Measurements from ENCODE around the gene CA9. TPM values are rescaled to one million over a fixed set of nuclear protein-coding genes. Genes with fewer than 3 reads are reported as not detected.

Gene CA9
- total and polyA plus RNA-seq, 5 donors: 1.0 to 1.4 (median 1.1) TPM; not detected in 1

DNA sequence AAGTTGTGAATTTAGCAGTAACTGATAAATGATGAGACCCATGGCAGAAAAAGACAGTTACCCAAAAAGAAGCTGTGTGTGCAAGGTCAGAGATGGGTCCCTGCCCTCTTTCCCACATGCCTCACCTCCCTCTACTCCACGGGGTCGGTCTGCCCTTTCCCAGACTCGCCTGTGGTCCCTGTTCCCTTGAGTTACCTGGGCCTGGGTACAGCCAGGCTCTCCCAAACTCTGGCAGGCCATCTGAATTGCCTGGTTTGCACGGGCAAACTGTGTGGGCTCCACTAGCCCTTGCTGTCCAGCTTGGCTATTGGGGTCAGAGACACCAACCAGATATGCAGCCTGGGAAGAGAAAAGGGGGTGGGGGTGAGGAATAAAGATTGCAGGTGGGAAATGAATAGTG lies 34.4 kb downstream of the CA9 start:
- intact Hi-C loops (cut with DNase I): no loop called here
- Histone ChIP-seq H3K4me3 (ENCODE audit: low read length) (no peak overlapping the region), H3K27me3 (ENCODE audit: control insufficient read depth, insufficient read depth) (no peaks in the 10 kb centered on the region), H3K4me1 (ENCODE audit: control insufficient read depth, insufficient read depth, low read length) (no peaks in the 10 kb centered on the region), H3K9me3 (ENCODE audit: control insufficient read depth, low read length) (no peaks in the 10 kb centered on the region), H3K27ac (ENCODE audit: low read length) (no peak overlapping the region)
- 95% methylated on average over 4 of the region's 4 CpGs for WGBS
- DNase-seq (peak in 1 of 3 donors; percentile 27), ATAC-seq (no peak)

DNA sequence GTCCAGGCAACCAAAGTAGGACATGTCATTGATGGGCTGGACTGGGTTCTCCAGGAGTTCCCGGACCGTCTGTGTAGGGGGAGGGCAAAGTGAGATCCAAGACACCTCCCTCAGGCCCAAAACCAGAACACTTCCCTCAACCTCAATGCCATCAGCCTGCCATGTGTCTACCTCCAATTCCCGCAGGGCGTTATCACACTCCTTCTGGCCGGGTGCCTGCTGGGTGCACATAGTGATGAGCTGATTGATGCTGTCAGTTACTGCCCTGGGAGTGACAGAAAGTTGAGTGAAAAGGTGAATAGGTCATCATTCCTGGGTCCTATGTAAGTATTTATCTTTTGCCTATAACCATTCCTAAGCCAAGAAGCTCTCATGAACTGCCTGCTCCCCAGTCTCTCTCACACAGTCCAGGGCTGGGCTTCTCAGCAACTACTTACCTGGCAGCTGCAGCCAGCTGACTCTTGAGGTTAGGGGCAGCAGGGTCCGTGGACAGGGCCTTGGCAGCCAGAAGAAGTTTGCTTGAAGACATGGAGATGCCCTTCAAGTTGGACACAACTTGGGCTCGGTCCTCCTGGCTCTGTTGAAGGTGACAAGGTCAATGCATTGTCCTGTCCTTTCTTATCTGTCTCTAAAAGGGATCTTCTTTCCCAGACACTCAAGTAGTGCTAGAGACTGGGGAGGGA lies 37.2 kb downstream of the CA9 start:
- Histone ChIP-seq H3K4me3 (ENCODE audit: low read length) (no peak overlapping the region), H3K27ac (ENCODE audit: low read length) (peak overlapping the region; percentile 78), H3K9me3 (ENCODE audit: control insufficient read depth, low read length) (no peaks in the 10 kb centered on the region), H3K27me3 (ENCODE audit: control insufficient read depth, insufficient read depth) (no peaks in the 10 kb centered on the region), H3K4me1 (ENCODE audit: control insufficient read depth, insufficient read depth, low read length) (no peaks in the 10 kb centered on the region)
- intact Hi-C loops (cut with DNase I): no loop called here
- DNase-seq: peak in 1 of 3 donors; percentile 55
- ATAC-seq: peak; percentile 17 to 20
- 52% methylated on average over 7 of the region's 7 CpGs for WGBS

DNA sequence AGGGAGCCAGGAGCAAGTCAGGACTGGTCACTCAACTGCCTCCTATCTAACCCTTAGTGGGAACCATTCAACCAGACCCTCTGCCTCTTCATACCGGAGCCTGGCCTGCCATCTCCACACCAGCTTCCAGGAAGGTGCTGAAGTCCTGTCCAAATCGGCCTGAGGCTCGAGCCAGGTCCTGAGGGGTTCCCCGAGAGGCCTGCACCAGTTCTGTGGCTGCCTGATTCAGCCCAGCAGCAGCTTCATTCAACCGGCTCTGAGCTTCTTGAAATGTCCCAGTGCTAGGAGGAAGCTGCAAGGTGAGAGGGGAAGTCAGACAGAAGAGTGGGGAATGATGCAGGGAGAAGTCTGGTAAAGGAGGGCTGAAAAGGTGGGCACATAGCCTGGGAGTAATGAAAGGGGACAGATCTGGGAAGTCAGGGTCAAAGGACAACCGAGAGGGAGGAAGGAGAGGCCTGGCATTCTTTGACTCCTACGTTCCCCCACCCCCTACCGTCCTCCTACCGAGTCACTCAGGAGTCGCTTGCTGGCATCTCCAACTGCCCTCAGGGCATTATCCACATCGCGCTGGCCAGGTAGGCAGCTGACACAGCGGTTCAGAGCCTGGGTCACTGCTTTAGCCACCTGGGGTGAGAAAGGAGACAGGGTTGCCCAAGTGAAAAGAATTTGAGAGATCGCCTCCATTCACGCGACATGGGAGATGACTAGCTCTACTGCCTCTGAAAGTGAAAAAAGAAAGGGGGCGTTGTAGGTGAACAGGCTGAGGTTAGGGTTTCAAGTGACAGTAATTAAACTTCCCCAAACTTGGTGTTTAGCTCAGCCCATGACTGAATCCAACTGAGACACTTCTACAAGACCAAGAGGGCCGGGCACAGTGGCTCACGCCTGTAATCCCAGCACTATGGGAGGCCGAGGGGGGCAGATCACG lies 38.0 kb downstream of the CA9 start:
- no peaks in the 10 kb centered on the region for H3K27me3 ChIP-seq (ENCODE audit: control insufficient read depth, insufficient read depth)
- intact Hi-C loops (cut with DNase I): no loop called here

DNA sequence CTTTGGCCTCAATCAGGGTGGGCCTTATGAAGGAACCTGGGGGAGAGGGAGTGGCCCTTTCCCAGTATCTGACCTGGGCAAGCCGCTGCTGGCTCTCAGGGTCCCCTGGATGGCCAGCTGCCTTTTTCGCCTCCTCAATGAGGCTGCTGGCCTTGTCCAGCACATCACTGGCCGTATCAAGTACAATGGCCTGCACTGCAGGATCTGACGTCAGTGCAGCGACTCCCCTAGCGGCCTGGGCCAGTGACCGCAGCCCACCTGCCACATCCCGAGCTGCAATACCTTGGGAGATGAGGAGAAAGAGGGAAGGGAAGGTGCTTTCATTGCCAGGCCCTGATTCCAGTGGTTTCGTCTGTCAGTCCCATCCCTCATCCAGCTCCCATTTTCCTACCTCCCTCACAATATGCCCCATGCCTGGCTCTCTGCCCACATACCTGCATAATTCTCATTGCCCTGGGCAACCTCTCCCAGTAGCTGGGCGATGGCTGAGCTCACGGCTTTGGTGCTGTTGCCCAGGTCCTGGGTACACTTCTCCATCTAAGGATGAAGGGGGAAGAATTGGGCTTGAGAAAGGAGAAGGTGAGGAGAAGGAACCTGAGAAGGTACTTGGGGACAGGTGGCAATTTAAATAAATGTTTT lies 39.2 kb downstream of the CA9 start:
- intact Hi-C loops (cut with DNase I): no loop called here
- no peaks in the 10 kb centered on the region for H3K27me3 ChIP-seq (ENCODE audit: control insufficient read depth, insufficient read depth)
- H3K9me3 ChIP-seq (ENCODE audit: control insufficient read depth, low read length): no peaks in the 10 kb centered on the region
- DNase-seq (peak in 1 of 3 donors; percentile 35), ATAC-seq (no peak)
- H3K27ac ChIP-seq (ENCODE audit: low read length): no peak overlapping the region
- H3K4me3 ChIP-seq (ENCODE audit: low read length): no peak overlapping the region
- no peaks in the 10 kb centered on the region for H3K4me1 ChIP-seq (ENCODE audit: control insufficient read depth, insufficient read depth, low read length)
- WGBS: 89% methylated on average over 11 of the region's 11 CpGs

More for the DNA sequence above, 38.0 kb downstream of the CA9 start:
- Histone ChIP-seq H3K9me3 (ENCODE audit: control insufficient read depth, low read length) (no peaks in the 10 kb centered on the region), H3K4me1 (ENCODE audit: control insufficient read depth, insufficient read depth, low read length) (no peaks in the 10 kb centered on the region), H3K4me3 (ENCODE audit: low read length) (no peak overlapping the region), H3K27ac (ENCODE audit: low read length) (peak overlapping the region; percentile 78)
- 79% methylated on average over 21 of the region's 21 CpGs for WGBS
- DNase-seq: peak in 1 of 3 donors; percentile 41
- peak in 1 of 2 donors; percentile 32 for ATAC-seq

DNA sequence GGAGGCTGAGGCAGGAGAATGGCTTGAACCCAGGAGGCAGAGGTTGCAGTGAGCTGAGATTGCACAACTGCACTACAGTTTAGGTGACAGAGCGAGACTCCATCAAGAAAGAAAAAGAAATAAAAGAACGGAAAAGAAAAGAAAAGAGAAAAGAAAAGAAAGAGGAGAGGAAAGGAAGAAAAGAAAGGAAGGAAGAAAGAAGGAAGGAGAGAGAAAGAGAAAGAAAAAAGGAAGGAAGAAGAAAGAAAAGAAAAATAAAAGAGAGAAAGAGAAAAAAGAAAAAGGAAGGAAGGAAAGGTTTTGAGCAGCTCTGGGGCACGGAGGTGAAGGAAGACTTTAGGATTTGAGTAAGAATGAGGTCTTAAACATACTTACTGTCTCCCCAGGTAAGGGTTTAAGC lies 39.9 kb downstream of the CA9 start:
- ATAC-seq (no peak), DNase-seq (no peak)
- Histone ChIP-seq H3K4me3 (ENCODE audit: low read length) (no peak overlapping the region), H3K9me3 (ENCODE audit: control insufficient read depth, low read length) (no peaks in the 10 kb centered on the region), H3K27ac (ENCODE audit: low read length) (no peak overlapping the region), H3K4me1 (ENCODE audit: control insufficient read depth, insufficient read depth, low read length) (no peaks in the 10 kb centered on the region), H3K27me3 (ENCODE audit: control insufficient read depth, insufficient read depth) (no peaks in the 10 kb centered on the region)
- intact Hi-C loops (cut with DNase I): no loop called here
- 90% methylated on average over 3 of the region's 3 CpGs for WGBS

DNA sequence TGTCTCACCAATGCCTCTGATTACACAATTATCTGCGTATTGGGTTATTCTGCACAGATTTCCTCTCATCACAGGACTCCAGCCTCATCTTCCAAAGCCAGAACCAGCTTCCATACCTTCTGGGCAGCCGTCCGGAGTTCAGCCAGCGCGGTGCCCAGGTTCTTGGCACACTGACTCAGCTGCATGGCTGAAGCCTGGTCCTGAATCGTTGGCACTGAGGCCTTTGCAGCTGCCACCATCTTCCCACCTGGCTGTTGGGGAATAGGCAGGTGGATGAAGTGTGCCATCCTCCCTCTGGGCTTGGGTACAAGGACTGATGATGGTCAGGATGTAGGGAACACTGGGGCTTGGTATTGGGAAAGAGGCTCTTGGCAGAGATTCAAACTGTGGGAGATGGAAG lies 40.4 kb downstream of the CA9 start:
- WGBS: 91% methylated on average over 6 of the region's 6 CpGs
- H3K9me3 ChIP-seq (ENCODE audit: control insufficient read depth, low read length): no peaks in the 10 kb centered on the region
- DNase-seq: peak in 1 of 3 donors; percentile 23
- H3K4me1 ChIP-seq (ENCODE audit: control insufficient read depth, insufficient read depth, low read length): no peaks in the 10 kb centered on the region
- ATAC-seq: no peak
- no peak overlapping the region for H3K27ac ChIP-seq (ENCODE audit: low read length)
- no peaks in the 10 kb centered on the region for H3K27me3 ChIP-seq (ENCODE audit: control insufficient read depth, insufficient read depth)
- intact Hi-C loops (cut with DNase I): no loop called here
- H3K4me3 ChIP-seq (ENCODE audit: low read length): no peak overlapping the region

DNA sequence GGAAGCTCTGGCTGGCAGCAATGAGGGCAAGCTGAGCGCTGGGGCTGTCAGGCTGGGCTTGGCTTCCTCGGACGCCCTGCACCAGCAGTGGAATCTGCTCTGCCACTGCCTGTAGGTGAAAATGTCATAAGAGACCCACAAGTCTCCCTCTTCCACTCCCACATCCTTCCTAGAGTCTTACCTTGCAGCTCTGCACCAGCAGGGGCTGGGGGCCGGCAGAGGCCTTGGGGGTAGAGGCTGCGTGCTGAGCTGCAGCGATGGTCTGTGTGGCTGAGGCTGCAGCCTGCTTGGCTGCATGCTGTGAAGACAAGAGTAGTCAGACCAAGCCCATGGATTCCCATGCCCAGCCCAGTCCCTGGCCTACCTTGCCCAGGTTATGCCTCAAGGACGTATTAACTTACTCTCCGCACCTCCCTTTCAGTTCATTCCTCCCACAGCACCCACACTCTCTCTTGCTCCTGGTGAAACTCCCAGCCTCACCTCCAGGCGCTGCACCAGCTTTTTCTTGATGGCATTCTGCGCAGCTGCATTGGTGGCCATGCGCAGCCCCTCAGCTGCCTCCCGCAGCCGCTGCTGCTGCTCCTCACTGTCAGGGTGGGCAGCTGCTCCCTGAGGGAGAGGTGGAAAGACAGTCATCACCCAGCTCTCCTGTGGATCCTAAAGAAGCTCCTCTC lies 41.0 kb downstream of the CA9 start:
- no peak overlapping the region for H3K27ac ChIP-seq (ENCODE audit: low read length)
- intact Hi-C loops (cut with DNase I): no loop called here
- no peaks in the 10 kb centered on the region for H3K4me1 ChIP-seq (ENCODE audit: control insufficient read depth, insufficient read depth, low read length)
- H3K4me3 ChIP-seq (ENCODE audit: low read length): no peak overlapping the region
- H3K9me3 ChIP-seq (ENCODE audit: control insufficient read depth, low read length): no peaks in the 10 kb centered on the region
- 93% methylated on average over 13 of the region's 13 CpGs for WGBS
- no peaks in the 10 kb centered on the region for H3K27me3 ChIP-seq (ENCODE audit: control insufficient read depth, insufficient read depth)
- ATAC-seq (no peak), DNase-seq (peak in 1 of 3 donors; percentile 18)

DNA sequence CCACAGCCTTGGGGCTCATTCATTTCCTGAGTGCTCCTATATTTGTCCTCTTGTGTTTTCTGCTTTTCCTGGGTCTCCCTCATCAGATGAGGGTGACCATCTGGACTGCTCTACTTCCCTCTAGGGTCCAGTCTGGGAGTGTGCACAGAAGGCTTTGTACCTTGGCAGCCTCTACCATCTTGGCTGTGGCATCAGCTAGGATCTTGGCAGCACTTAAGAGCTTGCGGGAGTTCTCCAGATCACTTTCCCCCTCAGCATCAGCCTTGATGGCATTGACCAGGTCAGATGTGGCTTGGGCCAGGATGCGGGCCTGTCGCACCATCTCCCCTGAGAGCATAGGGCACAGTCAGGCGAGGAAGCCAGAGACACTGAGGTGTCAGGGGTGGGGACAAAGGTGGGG lies 42.5 kb downstream of the CA9 start:
- intact Hi-C loops (cut with DNase I): no loop called here
- Histone ChIP-seq H3K4me3 (ENCODE audit: low read length) (no peak overlapping the region), H3K27ac (ENCODE audit: low read length) (no peak overlapping the region), H3K4me1 (ENCODE audit: control insufficient read depth, insufficient read depth, low read length) (no peaks in the 10 kb centered on the region), H3K27me3 (ENCODE audit: control insufficient read depth, insufficient read depth) (no peaks in the 10 kb centered on the region), H3K9me3 (ENCODE audit: control insufficient read depth, low read length) (no peaks in the 10 kb centered on the region)
- no peak for ATAC-seq
- DNase-seq: no peak
- WGBS: 80% methylated on average over 4 of the region's 4 CpGs

DNA sequence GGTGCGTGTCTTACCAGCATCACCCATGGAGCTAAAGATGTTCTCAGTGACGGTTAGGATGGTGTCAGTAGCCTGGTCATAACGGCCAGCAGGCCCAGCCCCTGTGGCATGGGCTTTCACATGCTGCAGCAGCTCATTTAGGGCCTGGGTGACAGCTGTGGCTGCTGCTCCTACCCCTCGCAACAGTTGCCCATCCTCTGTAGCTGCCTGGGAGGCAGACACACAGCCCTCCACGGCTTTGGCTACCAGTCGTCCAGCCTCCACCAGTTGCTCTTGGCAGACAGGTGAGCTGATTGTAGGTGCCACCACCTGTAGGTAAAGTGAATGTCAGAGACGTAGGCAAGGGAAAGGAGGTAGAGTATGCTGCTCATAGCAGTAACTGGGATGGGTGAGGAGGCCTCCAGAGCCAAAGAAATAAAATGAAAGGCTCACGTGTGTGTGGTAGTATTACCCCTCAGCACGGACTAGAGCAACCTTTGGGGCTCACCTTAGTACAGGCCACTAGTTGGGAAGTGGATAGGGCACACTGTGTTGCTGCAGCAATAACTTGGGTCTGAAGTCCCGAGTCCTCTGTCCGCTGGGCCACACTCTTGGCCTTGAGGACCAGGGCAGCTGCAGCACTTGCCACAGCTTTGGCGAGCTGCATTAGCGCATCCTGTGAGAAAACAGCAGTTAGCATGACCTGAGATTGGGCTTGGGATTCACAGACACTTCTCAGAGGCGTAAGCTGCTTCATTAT lies 43.6 kb downstream of the CA9 start:
- Histone ChIP-seq H3K9me3 (ENCODE audit: control insufficient read depth, low read length) (no peaks in the 10 kb centered on the region), H3K27me3 (ENCODE audit: control insufficient read depth, insufficient read depth) (no peaks in the 10 kb centered on the region), H3K4me1 (ENCODE audit: control insufficient read depth, insufficient read depth, low read length) (no peaks in the 10 kb centered on the region), H3K27ac (ENCODE audit: low read length) (no peak overlapping the region), H3K4me3 (ENCODE audit: low read length) (no peak overlapping the region)
- WGBS: 90% methylated on average over 14 of the region's 14 CpGs
- intact Hi-C loops (cut with DNase I): no loop called here
- DNase-seq (no peak), ATAC-seq (no peak)
